ENCODE measurements around the gene SLAMF6.

DNA sequence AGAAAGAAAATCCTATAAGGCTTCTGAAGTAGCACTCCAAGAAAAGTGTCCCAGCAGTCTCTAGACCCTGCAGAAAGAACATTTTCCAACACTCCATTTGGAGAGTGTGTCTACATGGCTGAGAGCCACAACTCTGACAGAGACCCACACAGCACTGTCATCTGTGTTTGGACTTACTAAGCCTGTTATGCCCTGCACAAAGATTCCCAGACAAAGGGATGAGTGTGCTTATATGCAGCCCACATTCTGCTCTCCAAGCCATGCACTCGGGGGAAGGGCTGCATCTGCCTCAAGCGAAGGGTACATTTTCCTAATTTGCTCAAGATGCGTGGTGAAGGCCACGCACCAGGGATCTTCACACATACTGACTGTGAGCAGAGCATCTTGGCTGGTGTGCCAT lies 24.4 kb upstream of the SLAMF6 start:
- TF ChIP-seq, protein P1, sequence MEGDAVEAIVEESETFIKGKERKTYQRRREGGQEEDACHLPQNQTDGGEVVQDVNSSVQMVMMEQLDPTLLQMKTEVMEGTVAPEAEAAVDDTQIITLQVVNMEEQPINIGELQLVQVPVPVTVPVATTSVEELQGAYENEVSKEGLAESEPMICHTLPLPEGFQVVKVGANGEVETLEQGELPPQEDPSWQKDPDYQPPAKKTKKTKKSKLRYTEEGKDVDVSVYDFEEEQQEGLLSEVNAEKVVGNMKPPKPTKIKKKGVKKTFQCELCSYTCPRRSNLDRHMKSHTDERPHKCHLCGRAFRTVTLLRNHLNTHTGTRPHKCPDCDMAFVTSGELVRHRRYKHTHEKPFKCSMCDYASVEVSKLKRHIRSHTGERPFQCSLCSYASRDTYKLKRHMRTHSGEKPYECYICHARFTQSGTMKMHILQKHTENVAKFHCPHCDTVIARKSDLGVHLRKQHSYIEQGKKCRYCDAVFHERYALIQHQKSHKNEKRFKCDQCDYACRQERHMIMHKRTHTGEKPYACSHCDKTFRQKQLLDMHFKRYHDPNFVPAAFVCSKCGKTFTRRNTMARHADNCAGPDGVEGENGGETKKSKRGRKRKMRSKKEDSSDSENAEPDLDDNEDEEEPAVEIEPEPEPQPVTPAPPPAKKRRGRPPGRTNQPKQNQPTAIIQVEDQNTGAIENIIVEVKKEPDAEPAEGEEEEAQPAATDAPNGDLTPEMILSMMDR (IDR thresholded peaks at IDR 0.05): no peak
- no peak for TF ChIP-seq POLR2A (IDR thresholded peaks at IDR 0.05)
- no peak for TF ChIP-seq POLR2AphosphoS5 (IDR thresholded peaks at IDR 0.05)
- TF ChIP-seq EP300 (IDR thresholded peaks at IDR 0.05): no peak
